ENCODE results near the gene CAPS2.

The CAPS2 gene

DNA sequence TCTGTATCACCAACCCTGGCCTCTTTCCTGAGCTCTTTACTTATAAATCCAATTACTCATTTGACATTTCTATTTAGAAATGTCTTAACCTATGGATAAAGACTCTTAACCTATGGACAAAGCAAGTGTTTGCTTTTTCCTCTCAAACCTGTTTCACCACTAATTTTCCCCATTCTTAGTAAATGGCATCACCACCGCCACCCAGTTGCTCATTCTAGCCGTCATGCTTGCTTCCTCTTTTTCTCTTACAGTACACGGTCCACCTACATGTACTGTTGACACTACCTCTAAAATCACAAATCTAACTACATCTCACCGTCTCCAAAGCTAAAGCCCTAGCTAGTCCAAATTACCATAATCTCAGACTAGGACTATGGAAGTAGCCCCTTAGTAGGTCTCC, 60.0 kb downstream of the CAPS2 start:
- Histone ChIP-seq H3K9me2 (replicated peaks; ENCODE audit: low read depth, low read length) (no peaks in the 10 kb centered on the region), H2AFZ (ENCODE audit: low read length) (no peak overlapping the region), H3K4me1 (ENCODE audit: insufficient read depth, low read length, poor library complexity, severe bottlenecking) (no peaks in the 10 kb centered on the region), H3K27me3 (ENCODE audit: insufficient read depth, low read length, poor library complexity, severe bottlenecking) (no peaks in the 10 kb centered on the region), H3F3A (ENCODE audit: low read depth) (no peaks in the 10 kb centered on the region), H3K36me3 (ENCODE audit: insufficient read depth, low read length) (no peaks in the 10 kb centered on the region), H3K9me3 (ENCODE audit: insufficient read depth, low read depth, low read length) (no peaks in the 10 kb centered on the region), H3K79me2 (ENCODE audit: insufficient read depth, low read length) (no peaks in the 10 kb centered on the region), H3K9ac (ENCODE audit: low read depth, low read length, poor library complexity, severe bottlenecking) (no peak overlapping the region), H3K4me2 (ENCODE audit: low read depth, low read length, poor library complexity, severe bottlenecking) (no peak overlapping the region), H3K4me3 (ENCODE audit: low read length, poor library complexity, severe bottlenecking) (no peak overlapping the region), H4K20me1 (ENCODE audit: insufficient read depth, low read length, poor library complexity, severe bottlenecking) (no peaks in the 10 kb centered on the region)
- TF ChIP-seq CTCF (conservative IDR thresholded peaks at IDR 0.05; ENCODE audit: low read length), result no peak
- no peak for TF ChIP-seq EZH2phosphoT487 (IDR thresholded peaks at IDR 0.05; ENCODE audit: borderline replicate concordance)

DNA sequence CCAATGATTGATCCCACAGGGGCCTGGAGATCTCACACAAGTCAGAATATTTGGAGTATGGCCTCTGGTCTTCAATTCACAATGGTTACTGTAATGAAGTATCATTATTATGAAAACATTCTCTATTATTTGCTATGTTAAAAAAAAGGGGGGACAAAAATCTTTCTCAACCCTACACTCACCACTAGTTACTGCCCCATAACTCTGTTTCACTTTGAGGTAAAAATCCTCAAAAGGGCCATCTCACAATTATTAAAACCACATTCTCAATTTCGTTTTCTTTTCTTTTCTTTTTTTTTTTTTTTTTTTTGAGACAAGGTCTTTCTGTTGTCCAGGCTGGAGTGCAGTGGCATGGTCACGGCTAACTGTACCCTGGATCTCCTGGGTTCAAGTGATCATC, 60.9 kb downstream of the CAPS2 start:
- Histone ChIP-seq H3K9me2 (replicated peaks; ENCODE audit: low read depth, low read length) (no peaks in the 10 kb centered on the region), H3K79me2 (ENCODE audit: insufficient read depth, low read length) (no peaks in the 10 kb centered on the region)
- TF ChIP-seq CTCF (conservative IDR thresholded peaks at IDR 0.05; ENCODE audit: low read length) (no peak), EZH2phosphoT487 (IDR thresholded peaks at IDR 0.05; ENCODE audit: borderline replicate concordance) (no peak)

GRCh38 chr12:75260316-75260715, 69.8 kb downstream of the CAPS2 start:
- Histone ChIP-seq H3K4me2 (ENCODE audit: low read depth, low read length, poor library complexity, severe bottlenecking) (no peak overlapping the region), H3F3A (ENCODE audit: low read depth) (no peaks in the 10 kb centered on the region), H3K36me3 (ENCODE audit: insufficient read depth, low read length) (no peaks in the 10 kb centered on the region), H3K27me3 (ENCODE audit: insufficient read depth, low read length, poor library complexity, severe bottlenecking) (no peaks in the 10 kb centered on the region), H4K20me1 (ENCODE audit: insufficient read depth, low read length, poor library complexity, severe bottlenecking) (no peaks in the 10 kb centered on the region), H2AFZ (ENCODE audit: low read length) (no peak overlapping the region), H3K4me3 (ENCODE audit: low read length, poor library complexity, severe bottlenecking) (no peak overlapping the region), H3K79me2 (ENCODE audit: insufficient read depth, low read length) (no peaks in the 10 kb centered on the region), H3K9me2 (replicated peaks; ENCODE audit: low read depth, low read length) (no peaks in the 10 kb centered on the region), H3K9me3 (ENCODE audit: insufficient read depth, low read depth, low read length) (no peaks in the 10 kb centered on the region), H3K9ac (ENCODE audit: low read depth, low read length, poor library complexity, severe bottlenecking) (no peak overlapping the region), H3K4me1 (ENCODE audit: insufficient read depth, low read length, poor library complexity, severe bottlenecking) (no peaks in the 10 kb centered on the region)
- TF ChIP-seq EZH2phosphoT487 (IDR thresholded peaks at IDR 0.05; ENCODE audit: borderline replicate concordance) (no peak), CTCF (conservative IDR thresholded peaks at IDR 0.05; ENCODE audit: low read length) (no peak)

More for the DNA sequence above, 60.9 kb downstream of the CAPS2 start:
- Histone ChIP-seq H3K9ac (ENCODE audit: low read depth, low read length, poor library complexity, severe bottlenecking) (no peak overlapping the region), H3K9me3 (ENCODE audit: insufficient read depth, low read depth, low read length) (no peaks in the 10 kb centered on the region), H3K4me2 (ENCODE audit: low read depth, low read length, poor library complexity, severe bottlenecking) (no peak overlapping the region), H3K4me1 (ENCODE audit: insufficient read depth, low read length, poor library complexity, severe bottlenecking) (no peaks in the 10 kb centered on the region), H3K36me3 (ENCODE audit: insufficient read depth, low read length) (no peaks in the 10 kb centered on the region), H3K27me3 (ENCODE audit: insufficient read depth, low read length, poor library complexity, severe bottlenecking) (no peaks in the 10 kb centered on the region), H3F3A (ENCODE audit: low read depth) (no peaks in the 10 kb centered on the region), H3K4me3 (ENCODE audit: low read length, poor library complexity, severe bottlenecking) (no peak overlapping the region), H2AFZ (ENCODE audit: low read length) (no peak overlapping the region), H4K20me1 (ENCODE audit: insufficient read depth, low read length, poor library complexity, severe bottlenecking) (no peaks in the 10 kb centered on the region)
